PC-9 (cell line): Measurements from ENCODE around the gene TAS1R2. TPM values are rescaled to one million over a fixed set of nuclear protein-coding genes. Genes with fewer than 3 reads are reported as not detected.

Experiments
- BruUV-seq: library from RNA; stranded (reverse); fragments of 400-500 nt; replicated peaks from 2 replicates; lab custom pipeline; 2021; lab: Mats Ljungman, UMichigan
- CTCF ChIA-PET: fragments of 300-600 bp; sonication (Branson Sonifier 250); formaldehyde crosslinking; loops from one replicate; lab custom pipeline; 2022; ENCODE audit warnings: antibody characterized with exemption; lab: Charles Lee
- POLR2A ChIA-PET: fragments of 300-600 bp; sonication (Branson Sonifier 250); formaldehyde crosslinking; loops from one replicate; lab custom pipeline; 2022; ENCODE audit warnings: antibody characterized with exemption; ENCODE audit not compliant: unreplicated experiment; lab: Charles Lee
- DNase-seq, 2 experiments: peaks; one replicate each; pipeline versions ENCODE4 v3.0.0 to v3.0.0-alpha.2; 2015 to 2022; ENCODE audit warnings: mixed read lengths in 1 of 2
- H2AFZ ChIP-seq: fragments of 200-600 bp; sonication (generic); 2 replicates; pipeline ENCODE4 v1.8.1; 2017; ENCODE audit warnings: antibody characterized with exemption
- H3F3A ChIP-seq: fragments of 200-600 bp; sonication (generic); 2 replicates; pipeline ENCODE4 v1.8.1; 2017; ENCODE audit warnings: antibody characterized with exemption, mild to moderate bottlenecking, low read depth; ENCODE audit not compliant: insufficient read depth
- H3K27ac ChIP-seq: fragments of 200-600 bp; sonication (generic); 2 replicates; pipeline ENCODE4 v1.6.1; 2016; ENCODE audit warnings: mixed run types
- H3K27me3 ChIP-seq: fragments of 200-600 bp; sonication (generic); 2 replicates; pipeline ENCODE4 v1.6.1; 2016; ENCODE audit warnings: low read depth, mixed run types; ENCODE audit not compliant: insufficient read depth
- H3K36me3 ChIP-seq: fragments of 200-600 bp; sonication (generic); 2 replicates; pipeline ENCODE4 v1.6.1; 2016; ENCODE audit warnings: low read depth, mixed run types
- H3K4me1 ChIP-seq: fragments of 200-600 bp; sonication (generic); replicated peaks from 2 replicates; pipeline ENCODE4 v1.6.1; 2016; ENCODE audit warnings: mixed run types; ENCODE audit not compliant: insufficient read depth
- H3K4me2 ChIP-seq: fragments of 200-600 bp; sonication (generic); 2 replicates; pipeline ENCODE4 v1.6.1; 2017; ENCODE audit warnings: mixed run types
- H3K4me3 ChIP-seq: fragments of 200-600 bp; sonication (generic); 2 replicates; pipeline ENCODE4 v1.6.1; 2016; ENCODE audit warnings: mixed run types
- H3K79me2 ChIP-seq: fragments of 200-600 bp; sonication (generic); 2 replicates; pipeline ENCODE4 v1.6.1; 2017; ENCODE audit warnings: low read depth, mixed run types
- H3K9me2 ChIP-seq: fragments of 200-600 bp; sonication (generic); 2 replicates; pipeline ENCODE4 v1.8.1; 2017; ENCODE audit warnings: mild to moderate bottlenecking; ENCODE audit not compliant: insufficient read depth
- H3K9me3 ChIP-seq: fragments of 200-600 bp; sonication (generic); 2 replicates; pipeline ENCODE4 v1.8.1; 2016; ENCODE audit warnings: low read depth; ENCODE audit not compliant: insufficient read depth
- H4K20me1 ChIP-seq: fragments of 200-600 bp; sonication (generic); 2 replicates; pipeline ENCODE4 v1.8.1; 2017; ENCODE audit not compliant: insufficient read depth
- EZH2 ChIP-seq: fragments of 200-600 bp; sonication (generic); IDR thresholded peaks from 2 replicates; pipeline ENCODE4 v1.8.0; 2017; ENCODE audit warnings: antibody characterized with exemption, low read depth
- intact Hi-C: fragments of 100-400 bp; cut with micrococcal nuclease; formaldehyde crosslinking; loops from one replicate; pipeline ENCODE4 v1.10.0; 2022; ENCODE audit not compliant: unreplicated experiment
- total RNA-seq: library from RNA; stranded (reverse); gene quantifications from 2 replicates; pipeline ENCODE4 v1.2.3, GENCODE V29; 2021
- TF ChIP-seq, protein P1 (sequence below): fragments of 200-600 bp; sonication (generic); conservative IDR thresholded peaks from 2 replicates; pipeline ENCODE4 v1.6.1; 2017; ENCODE audit warnings: mixed run types, antibody characterized with exemption, mild to moderate bottlenecking, moderate library complexity

The TAS1R2 gene
- total RNA-seq, 1 experiment from 2014 or later = not detected

DNA sequence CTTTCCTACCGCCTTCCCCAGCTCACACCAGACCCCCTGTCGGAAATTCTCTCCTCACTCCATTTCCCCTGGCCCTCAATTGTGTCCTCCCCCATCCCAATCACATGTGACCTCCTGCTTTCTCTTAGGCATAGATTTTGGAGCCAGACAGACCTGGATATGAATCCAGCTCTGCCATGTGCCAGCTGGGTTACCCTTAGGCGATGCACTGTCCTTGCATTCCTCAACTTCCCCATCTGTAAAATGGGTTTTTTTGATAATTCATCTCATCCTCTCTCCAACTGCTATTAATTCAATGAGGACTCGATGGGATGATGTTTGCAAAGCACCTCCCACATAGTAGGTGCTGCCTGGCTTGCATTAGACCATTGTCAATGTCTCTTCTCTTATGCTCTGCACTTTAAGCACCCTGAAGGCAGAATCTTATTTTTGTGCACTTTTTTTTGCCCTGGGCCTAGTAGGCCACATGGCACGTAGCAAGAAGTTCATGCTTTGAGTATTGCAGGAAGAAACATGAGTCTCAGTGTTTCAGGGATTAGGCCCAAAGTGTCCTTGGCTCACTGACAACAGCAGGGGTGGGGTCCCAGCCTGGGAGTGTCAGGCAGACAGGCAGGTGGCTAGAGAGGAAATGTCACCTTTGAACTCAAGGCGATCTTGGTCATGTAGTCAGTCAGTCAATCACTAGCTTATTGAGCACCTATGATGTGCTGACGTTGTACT lies 47.6 kb downstream of the TAS1R2 start:
- H3K4me1 ChIP-seq = no peaks in the 10 kb centered on the region
- no peak for DNase-seq
- H3K9me3 ChIP-seq = no peaks in the 10 kb centered on the region
- H3K27ac ChIP-seq = no peak overlapping the region
- no TSS peak for BruUV-seq
- ChIA-PET POLR2A (no interaction called here), CTCF (no interaction called here)
- intact Hi-C loops = no loop called here
- no peaks in the 10 kb centered on the region for H3K9me2 ChIP-seq
- no peaks in the 10 kb centered on the region for H4K20me1 ChIP-seq
- no peak overlapping the region for H2AFZ ChIP-seq
- TF ChIP-seq EZH2 = no peak
- TF ChIP-seq, protein P1, sequence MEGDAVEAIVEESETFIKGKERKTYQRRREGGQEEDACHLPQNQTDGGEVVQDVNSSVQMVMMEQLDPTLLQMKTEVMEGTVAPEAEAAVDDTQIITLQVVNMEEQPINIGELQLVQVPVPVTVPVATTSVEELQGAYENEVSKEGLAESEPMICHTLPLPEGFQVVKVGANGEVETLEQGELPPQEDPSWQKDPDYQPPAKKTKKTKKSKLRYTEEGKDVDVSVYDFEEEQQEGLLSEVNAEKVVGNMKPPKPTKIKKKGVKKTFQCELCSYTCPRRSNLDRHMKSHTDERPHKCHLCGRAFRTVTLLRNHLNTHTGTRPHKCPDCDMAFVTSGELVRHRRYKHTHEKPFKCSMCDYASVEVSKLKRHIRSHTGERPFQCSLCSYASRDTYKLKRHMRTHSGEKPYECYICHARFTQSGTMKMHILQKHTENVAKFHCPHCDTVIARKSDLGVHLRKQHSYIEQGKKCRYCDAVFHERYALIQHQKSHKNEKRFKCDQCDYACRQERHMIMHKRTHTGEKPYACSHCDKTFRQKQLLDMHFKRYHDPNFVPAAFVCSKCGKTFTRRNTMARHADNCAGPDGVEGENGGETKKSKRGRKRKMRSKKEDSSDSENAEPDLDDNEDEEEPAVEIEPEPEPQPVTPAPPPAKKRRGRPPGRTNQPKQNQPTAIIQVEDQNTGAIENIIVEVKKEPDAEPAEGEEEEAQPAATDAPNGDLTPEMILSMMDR = no peak
- H3K4me2 ChIP-seq = no peak overlapping the region
- H3F3A ChIP-seq = no peaks in the 10 kb centered on the region
- H3K27me3 ChIP-seq = peaks cover 8% of the 10 kb centered on the region; the same call in 1 of the 2 replicates
- no peaks in the 10 kb centered on the region for H3K36me3 ChIP-seq
- no peak overlapping the region for H3K4me3 ChIP-seq
- H3K79me2 ChIP-seq = no peaks in the 10 kb centered on the region

DNA sequence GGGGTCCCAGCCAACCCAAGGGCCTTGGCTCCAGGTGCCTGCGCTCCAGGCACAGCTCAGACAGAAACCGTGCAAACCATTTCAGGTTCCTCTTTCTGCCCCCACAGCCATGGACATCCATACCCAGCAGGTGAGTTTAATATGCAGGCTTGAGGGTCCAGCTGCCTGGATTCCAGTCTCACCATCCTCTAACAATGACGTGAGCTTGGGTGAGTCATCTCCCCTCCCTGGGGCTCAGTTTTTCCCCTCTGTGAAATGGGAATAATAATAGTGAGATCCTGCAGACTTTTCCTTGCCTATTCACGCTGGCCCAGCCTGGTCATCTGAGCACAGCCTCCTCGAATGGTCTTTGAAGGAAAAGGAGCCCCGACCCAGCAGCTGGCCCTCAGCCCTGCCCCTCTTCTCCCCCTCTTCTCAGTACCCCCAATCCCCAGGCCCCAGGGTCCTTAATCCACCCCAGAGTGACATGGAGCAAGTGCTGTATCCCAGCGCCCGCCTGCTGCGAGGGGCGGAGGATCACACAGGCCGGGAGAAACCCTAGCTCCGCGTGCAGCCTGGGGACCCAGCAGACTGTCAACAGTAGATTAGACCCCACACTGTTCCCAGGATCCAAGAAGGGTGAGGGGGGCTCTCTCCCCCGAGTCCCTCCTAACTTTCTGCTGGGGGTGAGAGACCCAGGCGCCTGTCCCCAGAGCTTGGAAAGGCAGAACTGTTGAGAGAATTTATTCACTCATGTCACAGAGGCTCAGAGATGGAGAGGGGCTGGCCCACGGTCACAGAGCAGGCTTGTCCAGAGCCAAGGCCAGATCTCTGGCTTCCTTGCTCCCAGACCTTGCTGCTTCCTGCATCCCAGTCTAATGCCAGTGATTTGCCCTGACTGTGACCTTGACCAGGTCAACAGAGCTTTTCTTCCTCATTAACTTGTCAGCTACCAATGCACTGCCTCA lies 49.2 kb downstream of the TAS1R2 start:
- H3K9me2 ChIP-seq = no peaks in the 10 kb centered on the region
- H3K9me3 ChIP-seq = no peaks in the 10 kb centered on the region
- H3K27me3 ChIP-seq = peaks cover 8% of the 10 kb centered on the region; the same call in 1 of the 2 replicates
- no peaks in the 10 kb centered on the region for H3K36me3 ChIP-seq
- H4K20me1 ChIP-seq = no peaks in the 10 kb centered on the region
- intact Hi-C loops = no loop called here
- ChIA-PET CTCF (no interaction called here), POLR2A (no interaction called here)
- no peak overlapping the region for H3K4me3 ChIP-seq
- H3F3A ChIP-seq = no peaks in the 10 kb centered on the region
- no peaks in the 10 kb centered on the region for H3K79me2 ChIP-seq
- no peak overlapping the region for H3K27ac ChIP-seq
- H3K4me2 ChIP-seq = no peak overlapping the region
- H2AFZ ChIP-seq = no peak overlapping the region
- no TSS peak for BruUV-seq
- H3K4me1 ChIP-seq = no peaks in the 10 kb centered on the region
- TF ChIP-seq, protein P1 = no peak
- no peak for TF ChIP-seq EZH2
- DNase-seq = no peak

DNA sequence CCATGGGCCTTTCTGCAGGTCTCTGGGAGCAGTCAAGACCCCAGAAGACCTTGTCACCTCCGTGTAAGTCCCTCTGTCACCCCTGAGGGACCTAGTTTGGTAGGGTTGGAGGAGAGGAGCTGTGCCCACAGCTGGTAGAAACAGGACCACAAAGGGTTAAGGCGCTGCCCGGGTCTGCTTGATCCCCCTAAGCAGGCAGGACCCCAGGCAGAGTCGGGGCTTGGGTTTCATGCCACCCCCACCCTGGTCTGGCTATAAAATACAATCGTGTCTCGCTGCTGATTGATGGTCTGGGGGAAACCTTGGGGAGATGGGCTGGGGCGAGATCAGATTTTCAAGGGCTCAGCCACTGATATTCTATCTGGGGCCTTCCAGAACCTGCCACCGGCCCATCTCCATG lies 50.9 kb downstream of the TAS1R2 start:
- no peak for TF ChIP-seq EZH2
- TF ChIP-seq, protein P1 = no peak
- H3K4me3 ChIP-seq = no peak overlapping the region
- H3K36me3 ChIP-seq = no peaks in the 10 kb centered on the region
- DNase-seq = no peak
- H3K9me2 ChIP-seq = no peaks in the 10 kb centered on the region
- intact Hi-C loops = no loop called here
- H3K27me3 ChIP-seq = peaks cover 17% of the 10 kb centered on the region
- H3K27ac ChIP-seq = no peak overlapping the region
- H4K20me1 ChIP-seq = no peaks in the 10 kb centered on the region
- no peaks in the 10 kb centered on the region for H3K79me2 ChIP-seq
- no peaks in the 10 kb centered on the region for H3F3A ChIP-seq
- no peak overlapping the region for H3K4me2 ChIP-seq
- ChIA-PET CTCF (no interaction called here), POLR2A (no interaction called here)
- H3K9me3 ChIP-seq = no peaks in the 10 kb centered on the region
- H2AFZ ChIP-seq = no peak overlapping the region
- H3K4me1 ChIP-seq = no peaks in the 10 kb centered on the region
- BruUV-seq = no TSS peak
